GM23338 (cell line): Measurements from ENCODE around the gene CD79A. TPM values are rescaled to one million over a fixed set of nuclear protein-coding genes. Genes with fewer than 3 reads are reported as not detected.

Experiments
- ATAC-seq: fragments of 200-7000 bp; cut with Tn5 transposase; 3 replicates; pipeline ENCODE4 v1.9.1; 2020
- DNase-seq: peaks from one replicate; pipeline ENCODE4 v3.0.0-alpha.2; 2015; ENCODE audit warnings: low spot score
- H2AFZ ChIP-seq: fragments of 200-600 bp; sonication (generic); 2 replicates; pipeline ENCODE4 v1.8.0; 2016; ENCODE audit warnings: antibody characterized with exemption, mild to moderate bottlenecking, moderate library complexity
- H3F3A ChIP-seq: fragments of 200-600 bp; sonication (generic); replicated peaks from 2 replicates; pipeline ENCODE4 v1.8.0; 2017; ENCODE audit warnings: antibody characterized with exemption, mixed run types, low read depth
- H3K27ac ChIP-seq: fragments of 200-600 bp; sonication (generic); 2 replicates; pipeline ENCODE4 v1.6.1; 2016; ENCODE audit warnings: low read depth
- H3K27me3 ChIP-seq: fragments of 200-600 bp; sonication (generic); 2 replicates; pipeline ENCODE4 v1.8.0; 2016; ENCODE audit warnings: mild to moderate bottlenecking, mixed run types, moderate library complexity; ENCODE audit not compliant: insufficient read depth
- H3K36me3 ChIP-seq: fragments of 200-600 bp; sonication (generic); 2 replicates; pipeline ENCODE4 v1.8.0; 2016; ENCODE audit warnings: mild to moderate bottlenecking; ENCODE audit not compliant: insufficient read depth
- H3K4me1 ChIP-seq: fragments of 200-600 bp; sonication (generic); 2 replicates; pipeline ENCODE4 v1.8.0; 2016; ENCODE audit warnings: mild to moderate bottlenecking, moderate library complexity; ENCODE audit not compliant: insufficient read depth
- H3K4me2 ChIP-seq: fragments of 200-600 bp; sonication (generic); 2 replicates; pipeline ENCODE4 v1.7.1; 2017; ENCODE audit warnings: mixed run types
- H3K4me3 ChIP-seq: fragments of 200-600 bp; sonication (generic); 2 replicates; pipeline ENCODE4 v1.6.1; 2016; ENCODE audit warnings: mixed run types
- H3K79me2 ChIP-seq: fragments of 200-600 bp; sonication (generic); replicated peaks from 2 replicates; pipeline ENCODE4 v1.8.0; 2017; ENCODE audit warnings: mild to moderate bottlenecking; ENCODE audit not compliant: insufficient read depth
- H3K9me2 ChIP-seq: fragments of 200-600 bp; sonication (generic); 2 replicates; pipeline ENCODE4 v1.8.0; 2017; ENCODE audit not compliant: insufficient read depth
- H4K20me1 ChIP-seq: fragments of 200-600 bp; sonication (generic); replicated peaks from 2 replicates; pipeline ENCODE4 v1.8.0; 2017; ENCODE audit warnings: mild to moderate bottlenecking; ENCODE audit not compliant: insufficient read depth
- H3K27ac Mint-ChIP-seq: 2 replicates; pipeline ENCODE4 v1.8.0; 2020; ENCODE audit warnings: inconsistent platforms, mild to moderate bottlenecking, moderate library complexity, mixed read lengths
- H3K27me3 Mint-ChIP-seq: 3 replicates; pipeline ENCODE4 v1.8.0; 2022; ENCODE audit warnings: low read depth, mild to moderate bottlenecking, moderate library complexity, mixed read lengths, inconsistent platforms; ENCODE audit not compliant: insufficient read depth, poor library complexity
- H3K36me3 Mint-ChIP-seq: 3 replicates; pipeline ENCODE4 v1.8.0; 2021; ENCODE audit warnings: low read depth, mild to moderate bottlenecking, inconsistent platforms, moderate library complexity, mixed read lengths
- H3K4me1 Mint-ChIP-seq: 3 replicates; pipeline ENCODE4 v1.8.0; 2020; ENCODE audit warnings: mild to moderate bottlenecking, inconsistent platforms, mixed read lengths
- H3K4me3 Mint-ChIP-seq: 3 replicates; pipeline ENCODE4 v1.8.0; 2021; ENCODE audit warnings: moderate library complexity, mild to moderate bottlenecking, inconsistent platforms, mixed read lengths
- H3K9me3 Mint-ChIP-seq: 3 replicates; pipeline ENCODE4 v1.8.0; 2020; ENCODE audit warnings: moderate library complexity, mild to moderate bottlenecking, inconsistent platforms, mixed read lengths
- CREB1 ChIP-seq: fragments of 250-450 bp; sonication (Bioruptor Pico); IDR thresholded peaks from 2 replicates; pipeline ENCODE4 v1.5.0; 2020; ENCODE audit warnings: low read depth, mild to moderate bottlenecking, moderate library complexity
- EZH2 ChIP-seq: fragments of 200-600 bp; sonication (generic); IDR thresholded peaks from one replicate; pipeline ENCODE4 v1.8.0; 2017; ENCODE audit warnings: antibody characterized with exemption, mild to moderate bottlenecking, low read depth; ENCODE audit not compliant: unreplicated experiment
- EZH2phosphoT487 ChIP-seq: fragments of 200-600 bp; sonication (generic); IDR thresholded peaks from one replicate; pipeline ENCODE4 v1.8.1; 2018; ENCODE audit warnings: antibody characterized with exemption; ENCODE audit not compliant: unreplicated experiment
- JUNB ChIP-seq: IDR thresholded peaks from one replicate; pipeline ENCODE4 v1.6.1; 2016; ENCODE audit warnings: antibody characterized with exemption; ENCODE audit not compliant: unreplicated experiment
- NANOG ChIP-seq: IDR thresholded peaks from 2 replicates; pipeline ENCODE4 v1.6.1; 2016; ENCODE audit warnings: antibody characterized with exemption, borderline replicate concordance
- POLR2AphosphoS5 ChIP-seq: IDR thresholded peaks from 2 replicates; pipeline ENCODE4 v1.6.1; 2016; ENCODE audit warnings: antibody characterized with exemption, low read depth
- STAT1 ChIP-seq: IDR thresholded peaks from one replicate; pipeline ENCODE4 v1.6.1; 2016; ENCODE audit warnings: antibody characterized with exemption; ENCODE audit not compliant: unreplicated experiment
- ZNF331 ChIP-seq: fragments of 250-450 bp; sonication (Bioruptor Pico); IDR thresholded peaks from 2 replicates; pipeline ENCODE4 v1.5.0; 2020; ENCODE audit warnings: low read depth, mild to moderate bottlenecking, moderate library complexity
- polyA plus RNA-seq: library from polyadenylated mRNA; unstranded; fragments of >200 nt; fragmentation: Nextera tagmentation; extraction: Ambion mirVana; gene quantifications from 2 replicates; pipeline ENCODE4 v1.2.1, GENCODE V29; 2016
- total RNA-seq: library from RNA; depleted of rRNA; stranded (reverse); fragments of >200 nt; shearing (Covaris generic); gene quantifications from 2 replicates; pipeline ENCODE4 v1.2.3, GENCODE V29; 2014
- TF ChIP-seq, protein P1 (sequence below), 2 experiments: fragments of 200-600 bp in 1 of 2; sonication (generic) in 1 of 2; conservative IDR thresholded peaks; 2 replicates each; pipeline versions ENCODE4 v1.5.1 to v1.6.1; 2016 to 2017; ENCODE audit warnings: antibody characterized with exemption in 2 of 2, low read depth in 2 of 2, mild to moderate bottlenecking in 2 of 2, moderate library complexity in 1 of 2
- TF ChIP-seq, protein P2 (sequence below): fragments of 250-450 bp; sonication (Bioruptor Pico); IDR thresholded peaks from 2 replicates; pipeline ENCODE4 v1.5.0; 2020; ENCODE audit warnings: mild to moderate bottlenecking, moderate library complexity

The CD79A gene
- total and polyA plus RNA-seq, 2 experiments from 2014 or later, result 0.27 TPM; not detected in 1

DNA sequence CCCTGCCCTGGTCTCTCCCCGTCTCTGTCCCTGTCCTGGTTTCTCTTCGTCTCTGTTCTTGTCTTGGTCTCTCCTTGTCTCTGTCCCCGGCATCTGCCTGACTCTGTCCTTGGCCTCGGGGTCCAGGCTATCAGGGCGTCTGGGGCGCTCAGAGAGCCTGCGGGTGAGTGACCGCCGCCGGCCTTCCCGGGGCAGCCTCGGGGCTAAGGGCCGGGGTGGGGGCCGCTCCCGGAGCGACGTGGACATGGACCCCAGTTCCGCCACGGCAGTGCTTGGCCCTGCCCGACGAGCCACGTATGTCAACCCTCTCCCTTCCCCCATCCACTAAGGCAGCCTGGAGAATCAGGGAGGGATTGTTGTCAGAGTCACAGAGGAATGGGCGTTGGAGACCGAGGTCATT, 20.7 kb downstream of the CD79A start:
- Histone ChIP-seq H3K9me2 (no peaks in the 10 kb centered on the region), H3K4me1 (0 out of 2 replicates have a peak, but pooled peaks cover 6% of the 10 kb centered on the region), H3K27ac (no peak overlapping the region), H3K4me2 (no peak overlapping the region), H3K79me2 (no peaks in the 10 kb centered on the region), H3F3A (peaks cover 5% of the 10 kb centered on the region; the same call in 1 of the 2 replicates), H4K20me1 (no peaks in the 10 kb centered on the region; the same call in 1 of the 2 replicates), H3K27me3 (no peaks in the 10 kb centered on the region), H2AFZ (no peak overlapping the region), H3K4me3 (no peak overlapping the region), H3K36me3 (0 out of 2 replicates have a peak, but pooled peaks cover 4% of the 10 kb centered on the region)
- Mint-ChIP-seq H3K9me3 (no peaks in the 10 kb centered on the region), H3K27me3 (peaks cover 10% of the 10 kb centered on the region), H3K27ac (peak overlapping the region; percentile 54; the same call in 1 of the 2 replicates), H3K36me3 (peaks cover 35% of the 10 kb centered on the region), H3K4me1 (peaks cover 21% of the 10 kb centered on the region), H3K4me3 (no peak overlapping the region)
- DNase-seq, result no peak
- ATAC-seq, result no peak
- TF ChIP-seq, protein P1, sequence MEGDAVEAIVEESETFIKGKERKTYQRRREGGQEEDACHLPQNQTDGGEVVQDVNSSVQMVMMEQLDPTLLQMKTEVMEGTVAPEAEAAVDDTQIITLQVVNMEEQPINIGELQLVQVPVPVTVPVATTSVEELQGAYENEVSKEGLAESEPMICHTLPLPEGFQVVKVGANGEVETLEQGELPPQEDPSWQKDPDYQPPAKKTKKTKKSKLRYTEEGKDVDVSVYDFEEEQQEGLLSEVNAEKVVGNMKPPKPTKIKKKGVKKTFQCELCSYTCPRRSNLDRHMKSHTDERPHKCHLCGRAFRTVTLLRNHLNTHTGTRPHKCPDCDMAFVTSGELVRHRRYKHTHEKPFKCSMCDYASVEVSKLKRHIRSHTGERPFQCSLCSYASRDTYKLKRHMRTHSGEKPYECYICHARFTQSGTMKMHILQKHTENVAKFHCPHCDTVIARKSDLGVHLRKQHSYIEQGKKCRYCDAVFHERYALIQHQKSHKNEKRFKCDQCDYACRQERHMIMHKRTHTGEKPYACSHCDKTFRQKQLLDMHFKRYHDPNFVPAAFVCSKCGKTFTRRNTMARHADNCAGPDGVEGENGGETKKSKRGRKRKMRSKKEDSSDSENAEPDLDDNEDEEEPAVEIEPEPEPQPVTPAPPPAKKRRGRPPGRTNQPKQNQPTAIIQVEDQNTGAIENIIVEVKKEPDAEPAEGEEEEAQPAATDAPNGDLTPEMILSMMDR (conservative IDR thresholded peaks at IDR 0.05; ENCODE audit: low read depth in 2 of 2), result no peak
- TF ChIP-seq EZH2, result no peak
- no peak for TF ChIP-seq STAT1
- no peak for TF ChIP-seq EZH2phosphoT487
- no peak for TF ChIP-seq JUNB
- no peak for TF ChIP-seq POLR2AphosphoS5
- TF ChIP-seq CREB1 (CRISPR knock-in tag), result no peak
- TF ChIP-seq NANOG, result no peak

DNA sequence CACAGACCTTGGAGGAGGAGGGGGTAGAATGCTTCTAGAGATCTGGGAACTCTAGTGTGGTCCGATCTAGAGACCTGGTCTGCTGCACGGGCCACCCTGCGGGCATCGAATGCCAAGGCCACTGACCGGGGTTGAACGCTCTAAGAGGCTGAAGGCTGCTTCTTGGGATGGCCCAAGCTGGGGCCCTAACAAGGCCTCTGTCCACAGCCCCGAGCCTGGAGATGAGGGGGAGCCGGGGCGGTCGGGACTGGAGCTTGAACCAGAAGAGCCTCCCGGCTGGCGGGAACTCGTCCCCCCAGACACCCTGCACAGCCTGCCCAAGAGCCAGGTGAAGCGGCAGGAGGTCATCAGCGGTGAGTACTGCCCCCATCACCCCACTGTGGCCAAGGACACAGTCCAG, 21.2 kb downstream of the CD79A start:
- H3K27ac Mint-ChIP-seq, result no peak overlapping the region
- H3K4me1 ChIP-seq, result 0 out of 2 replicates have a peak, but pooled peaks cover 6% of the 10 kb centered on the region
- H3K36me3 Mint-ChIP-seq, result peaks cover 37% of the 10 kb centered on the region
- TF ChIP-seq, protein P2, sequence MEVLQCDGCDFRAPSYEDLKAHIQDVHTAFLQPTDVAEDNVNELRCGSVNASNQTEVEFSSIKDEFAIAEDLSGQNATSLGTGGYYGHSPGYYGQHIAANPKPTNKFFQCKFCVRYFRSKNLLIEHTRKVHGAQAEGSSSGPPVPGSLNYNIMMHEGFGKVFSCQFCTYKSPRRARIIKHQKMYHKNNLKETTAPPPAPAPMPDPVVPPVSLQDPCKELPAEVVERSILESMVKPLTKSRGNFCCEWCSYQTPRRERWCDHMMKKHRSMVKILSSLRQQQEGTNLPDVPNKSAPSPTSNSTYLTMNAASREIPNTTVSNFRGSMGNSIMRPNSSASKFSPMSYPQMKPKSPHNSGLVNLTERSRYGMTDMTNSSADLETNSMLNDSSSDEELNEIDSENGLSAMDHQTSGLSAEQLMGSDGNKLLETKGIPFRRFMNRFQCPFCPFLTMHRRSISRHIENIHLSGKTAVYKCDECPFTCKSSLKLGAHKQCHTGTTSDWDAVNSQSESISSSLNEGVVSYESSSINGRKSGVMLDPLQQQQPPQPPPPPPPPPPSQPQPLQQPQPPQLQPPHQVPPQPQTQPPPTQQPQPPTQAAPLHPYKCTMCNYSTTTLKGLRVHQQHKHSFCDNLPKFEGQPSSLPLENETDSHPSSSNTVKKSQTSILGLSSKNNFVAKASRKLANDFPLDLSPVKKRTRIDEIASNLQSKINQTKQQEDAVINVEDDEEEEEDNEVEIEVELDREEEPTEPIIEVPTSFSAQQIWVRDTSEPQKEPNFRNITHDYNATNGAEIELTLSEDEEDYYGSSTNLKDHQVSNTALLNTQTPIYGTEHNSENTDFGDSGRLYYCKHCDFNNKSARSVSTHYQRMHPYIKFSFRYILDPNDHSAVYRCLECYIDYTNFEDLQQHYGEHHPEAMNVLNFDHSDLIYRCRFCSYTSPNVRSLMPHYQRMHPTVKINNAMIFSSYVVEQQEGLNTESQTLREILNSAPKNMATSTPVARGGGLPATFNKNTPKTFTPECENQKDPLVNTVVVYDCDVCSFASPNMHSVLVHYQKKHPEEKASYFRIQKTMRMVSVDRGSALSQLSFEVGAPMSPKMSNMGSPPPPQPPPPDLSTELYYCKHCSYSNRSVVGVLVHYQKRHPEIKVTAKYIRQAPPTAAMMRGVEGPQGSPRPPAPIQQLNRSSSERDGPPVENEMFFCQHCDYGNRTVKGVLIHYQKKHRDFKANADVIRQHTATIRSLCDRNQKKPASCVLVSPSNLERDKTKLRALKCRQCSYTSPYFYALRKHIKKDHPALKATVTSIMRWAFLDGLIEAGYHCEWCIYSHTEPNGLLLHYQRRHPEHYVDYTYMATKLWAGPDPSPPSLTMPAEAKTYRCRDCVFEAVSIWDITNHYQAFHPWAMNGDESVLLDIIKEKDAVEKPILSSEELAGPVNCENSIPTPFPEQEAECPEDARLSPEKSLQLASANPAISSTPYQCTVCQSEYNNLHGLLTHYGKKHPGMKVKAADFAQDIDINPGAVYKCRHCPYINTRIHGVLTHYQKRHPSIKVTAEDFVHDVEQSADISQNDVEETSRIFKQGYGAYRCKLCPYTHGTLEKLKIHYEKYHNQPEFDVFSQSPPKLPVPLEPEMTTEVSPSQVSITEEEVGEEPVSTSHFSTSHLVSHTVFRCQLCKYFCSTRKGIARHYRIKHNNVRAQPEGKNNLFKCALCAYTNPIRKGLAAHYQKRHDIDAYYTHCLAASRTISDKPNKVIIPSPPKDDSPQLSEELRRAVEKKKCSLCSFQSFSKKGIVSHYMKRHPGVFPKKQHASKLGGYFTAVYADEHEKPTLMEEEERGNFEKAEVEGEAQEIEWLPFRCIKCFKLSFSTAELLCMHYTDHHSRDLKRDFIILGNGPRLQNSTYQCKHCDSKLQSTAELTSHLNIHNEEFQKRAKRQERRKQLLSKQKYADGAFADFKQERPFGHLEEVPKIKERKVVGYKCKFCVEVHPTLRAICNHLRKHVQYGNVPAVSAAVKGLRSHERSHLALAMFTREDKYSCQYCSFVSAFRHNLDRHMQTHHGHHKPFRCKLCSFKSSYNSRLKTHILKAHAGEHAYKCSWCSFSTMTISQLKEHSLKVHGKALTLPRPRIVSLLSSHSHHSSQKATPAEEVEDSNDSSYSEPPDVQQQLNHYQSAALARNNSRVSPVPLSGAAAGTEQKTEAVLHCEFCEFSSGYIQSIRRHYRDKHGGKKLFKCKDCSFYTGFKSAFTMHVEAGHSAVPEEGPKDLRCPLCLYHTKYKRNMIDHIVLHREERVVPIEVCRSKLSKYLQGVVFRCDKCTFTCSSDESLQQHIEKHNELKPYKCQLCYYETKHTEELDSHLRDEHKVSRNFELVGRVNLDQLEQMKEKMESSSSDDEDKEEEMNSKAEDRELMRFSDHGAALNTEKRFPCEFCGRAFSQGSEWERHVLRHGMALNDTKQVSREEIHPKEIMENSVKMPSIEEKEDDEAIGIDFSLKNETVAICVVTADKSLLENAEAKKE (CRISPR knock-in tag), result no peak
- TF ChIP-seq STAT1 (no peak), ZNF331 (CRISPR knock-in tag) (no peak), POLR2AphosphoS5 (no peak), EZH2phosphoT487 (no peak), EZH2 (no peak)
- TF ChIP-seq, protein P1 (conservative IDR thresholded peaks at IDR 0.05; ENCODE audit: low read depth in 2 of 2), result no peak

More for the DNA sequence above, 21.2 kb downstream of the CD79A start:
- Histone ChIP-seq H2AFZ (no peak overlapping the region), H3K4me3 (no peak overlapping the region), H3F3A (peaks cover 5% of the 10 kb centered on the region; the same call in 1 of the 2 replicates), H3K79me2 (no peaks in the 10 kb centered on the region), H4K20me1 (no peaks in the 10 kb centered on the region; the same call in 1 of the 2 replicates), H3K9me2 (no peaks in the 10 kb centered on the region), H3K36me3 (0 out of 2 replicates have a peak, but pooled peaks cover 4% of the 10 kb centered on the region), H3K4me2 (no peak overlapping the region), H3K27me3 (no peaks in the 10 kb centered on the region), H3K27ac (no peak overlapping the region)
- peaks cover 18% of the 10 kb centered on the region for H3K4me1 Mint-ChIP-seq
- H3K4me3 Mint-ChIP-seq, result no peak overlapping the region
- H3K9me3 Mint-ChIP-seq, result no peaks in the 10 kb centered on the region
- no peak for DNase-seq
- peaks cover 10% of the 10 kb centered on the region for H3K27me3 Mint-ChIP-seq
- ATAC-seq, result no peak
